GM10847 (cell line): Measurements from ENCODE around the gene CRACR2B.

ENCODE experiments used
- POLR2A ChIP-seq: IDR thresholded peaks from 2 replicates; pipeline ENCODE4 v1.6.1; 2011; ENCODE audit not compliant: insufficient read length; ENCODE audit errors: extremely low read depth

The CRACR2B gene

GRCh38 chr11:836700-837099 lies 9.0 kb downstream of the CRACR2B start:
- no peak for TF ChIP-seq POLR2A

GRCh38 chr11:837189-837989 lies 9.7 kb downstream of the CRACR2B start:
- TF ChIP-seq POLR2A: no peak

DNA sequence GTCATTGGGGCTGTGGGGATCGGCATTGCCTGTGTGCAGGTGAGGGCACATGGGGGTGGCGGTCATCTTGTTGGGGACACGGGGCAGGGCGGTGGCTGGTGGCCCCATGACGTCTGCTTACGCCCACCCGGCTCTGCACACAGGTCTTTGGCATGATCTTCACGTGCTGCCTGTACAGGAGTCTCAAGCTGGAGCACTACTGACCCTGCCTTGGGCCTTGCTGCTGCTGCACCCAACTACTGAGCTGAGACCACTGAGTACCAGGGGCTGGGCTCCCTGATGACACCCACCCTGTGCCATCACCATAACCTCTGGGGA lies 10.2 kb downstream of the CRACR2B start:
- TF ChIP-seq POLR2A: no peak

DNA sequence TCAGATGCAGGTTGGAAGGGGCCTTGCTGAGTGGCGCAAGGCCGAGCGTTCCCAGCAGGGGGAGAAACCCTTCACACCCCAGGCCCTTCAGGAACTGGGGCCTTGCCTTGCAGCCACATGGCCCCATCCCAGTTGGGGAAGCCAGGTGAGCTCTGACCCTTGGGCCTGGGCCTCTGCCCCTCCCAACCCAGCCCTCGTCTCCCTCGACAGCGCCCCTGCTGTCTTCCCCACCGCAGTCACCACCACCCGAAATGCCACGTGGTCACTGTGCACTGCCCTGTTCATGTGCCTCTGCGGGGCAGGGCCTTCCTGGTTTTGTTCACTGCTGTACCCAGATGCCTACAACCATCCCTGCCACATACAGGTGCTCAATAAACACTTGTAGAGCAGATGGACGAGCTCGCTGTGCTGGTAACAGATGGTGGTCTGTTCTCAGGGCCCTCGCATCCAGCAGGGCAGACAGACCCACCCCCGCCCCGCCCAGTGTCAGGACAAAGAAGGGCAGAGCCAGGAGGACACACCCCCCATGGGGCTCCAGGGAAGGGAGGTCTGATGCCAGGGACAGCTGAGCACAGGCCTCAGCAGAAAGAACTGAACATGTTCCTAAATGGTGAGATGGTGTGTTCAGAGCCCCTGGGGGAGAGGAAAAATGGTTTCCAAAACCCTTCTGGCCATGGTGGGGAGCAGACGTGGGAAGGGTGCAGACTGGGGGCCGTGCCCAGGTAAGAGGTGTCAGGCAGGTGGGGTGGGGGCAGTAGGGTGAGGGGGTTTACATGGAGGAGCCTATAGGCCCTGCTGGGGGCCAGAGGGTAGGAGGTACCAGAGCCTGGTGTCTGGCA lies 10.9 kb downstream of the CRACR2B start:
- TF ChIP-seq POLR2A: no peak

- no peak for TF ChIP-seq POLR2A
Measured at GRCh38 chr11:839280-839623, 11.5 kb downstream of the CRACR2B start.

DNA sequence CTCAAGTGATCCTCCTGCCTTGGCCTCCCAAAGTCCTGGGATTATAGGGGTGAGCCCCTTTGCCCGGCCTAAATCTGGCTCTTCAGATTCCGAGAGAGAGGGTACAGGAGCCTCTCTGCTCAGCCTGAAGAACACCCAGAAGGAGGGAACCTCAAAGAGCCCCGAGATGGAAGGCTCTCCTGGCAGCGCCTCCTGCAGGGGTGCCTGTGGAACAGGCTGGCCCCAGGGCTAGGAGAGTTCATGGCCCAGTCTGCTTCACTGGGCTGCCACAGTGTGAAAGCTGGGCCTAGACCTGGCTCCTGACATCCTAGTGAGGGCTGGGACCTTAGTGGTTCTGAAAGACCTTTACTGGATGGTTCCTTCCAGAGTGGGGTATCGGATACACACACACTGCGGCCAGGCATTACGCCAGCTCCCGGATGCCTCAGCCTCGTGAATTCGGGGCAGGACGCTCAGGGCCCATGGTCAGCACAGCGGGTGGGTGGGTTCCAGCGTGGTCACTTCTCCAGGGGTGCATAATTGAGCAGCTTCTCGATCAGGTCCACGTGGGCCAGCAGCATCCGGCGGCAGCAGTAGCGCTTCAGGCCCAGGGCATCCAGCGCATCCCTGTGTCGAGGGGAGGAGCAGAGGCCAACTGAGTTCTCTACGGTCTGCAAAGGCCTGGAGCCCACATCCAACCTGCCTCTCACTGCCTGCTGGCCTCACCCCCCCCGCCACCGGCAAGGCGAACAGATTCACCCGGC lies 12.3 kb downstream of the CRACR2B start:
- TF ChIP-seq POLR2A: no peak

- TF ChIP-seq POLR2A: no peak
Measured at GRCh38 chr11:841981-842369, 14.3 kb downstream of the CRACR2B start.

DNA sequence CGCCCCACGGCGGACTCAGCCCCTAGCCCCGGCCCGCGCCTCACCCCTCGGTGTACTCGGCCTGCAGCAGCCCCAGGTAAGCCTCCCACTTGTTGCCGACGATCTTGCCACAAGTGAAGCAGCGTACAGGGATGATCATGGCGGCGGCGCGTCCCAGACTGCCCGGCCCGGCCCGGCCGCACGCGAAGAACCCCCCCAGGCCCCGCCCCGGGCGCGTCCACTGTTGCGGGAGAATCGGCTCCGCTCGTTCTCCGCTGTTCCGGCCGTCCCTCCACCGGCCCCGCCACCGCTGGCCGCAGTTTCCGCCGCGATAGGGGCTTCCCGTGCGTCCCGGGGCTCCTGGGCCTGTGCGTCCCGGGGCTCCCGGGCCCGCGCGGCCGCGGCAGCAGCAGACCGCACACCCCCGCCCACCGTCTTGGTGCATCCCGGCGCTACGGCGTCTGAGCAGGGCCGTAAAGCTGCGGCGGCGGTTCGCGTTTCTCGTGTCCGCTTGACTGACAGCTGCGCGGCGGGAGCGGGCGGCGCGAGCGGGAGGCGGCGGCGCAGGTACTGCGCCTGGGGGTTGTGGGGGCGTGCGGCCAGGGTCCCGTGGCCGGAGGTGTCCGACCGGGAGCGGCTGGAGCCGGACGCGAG lies 14.8 kb downstream of the CRACR2B start, which contains the start of the genes POLR2L and TSPAN4:
POLR2L (minus strand) TSS at position 160 of the 633 bp plus-strand sequence; CDS start at position 139, 21 bp downstream.
TSPAN4 (plus strand) TSS at position 483 of the 633 bp plus-strand sequence. CDS start 7,453 bp downstream, outside the sequence.
- TF ChIP-seq POLR2A: peak; percentile 99

DNA sequence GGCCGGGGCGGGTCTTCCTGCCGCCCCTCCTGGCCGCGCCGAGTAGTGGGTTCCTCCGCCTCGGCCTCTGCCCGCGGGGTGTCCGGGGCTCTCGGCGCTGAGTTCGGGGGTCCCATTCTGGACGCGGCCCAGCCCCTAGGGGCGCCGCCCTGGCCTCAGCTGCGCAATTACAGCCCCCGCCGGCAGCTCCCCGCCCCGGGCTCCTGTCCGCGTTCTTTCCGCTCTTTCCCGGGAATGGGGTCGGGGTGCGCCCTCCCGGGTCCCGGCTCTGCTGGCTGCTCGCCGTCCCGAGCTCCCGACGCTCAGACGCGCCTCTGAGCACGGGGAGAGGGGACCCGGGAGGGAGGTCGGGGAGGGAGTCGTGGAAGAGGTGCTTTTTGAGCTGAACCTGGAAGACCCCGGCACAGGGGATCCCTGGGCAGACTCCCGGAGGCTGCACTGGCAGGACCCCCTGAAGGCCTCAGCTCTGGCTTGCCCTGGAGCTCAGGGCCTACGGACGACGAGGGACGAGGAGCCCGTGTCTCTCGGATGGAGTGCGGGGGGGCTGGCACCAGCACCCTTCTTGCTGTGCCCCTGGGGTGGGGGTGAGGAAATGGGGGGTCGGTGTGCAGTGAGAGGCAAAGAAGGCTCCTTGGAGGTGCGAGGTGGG lies 15.5 kb downstream of the CRACR2B start:
- TF ChIP-seq POLR2A: no peak

DNA sequence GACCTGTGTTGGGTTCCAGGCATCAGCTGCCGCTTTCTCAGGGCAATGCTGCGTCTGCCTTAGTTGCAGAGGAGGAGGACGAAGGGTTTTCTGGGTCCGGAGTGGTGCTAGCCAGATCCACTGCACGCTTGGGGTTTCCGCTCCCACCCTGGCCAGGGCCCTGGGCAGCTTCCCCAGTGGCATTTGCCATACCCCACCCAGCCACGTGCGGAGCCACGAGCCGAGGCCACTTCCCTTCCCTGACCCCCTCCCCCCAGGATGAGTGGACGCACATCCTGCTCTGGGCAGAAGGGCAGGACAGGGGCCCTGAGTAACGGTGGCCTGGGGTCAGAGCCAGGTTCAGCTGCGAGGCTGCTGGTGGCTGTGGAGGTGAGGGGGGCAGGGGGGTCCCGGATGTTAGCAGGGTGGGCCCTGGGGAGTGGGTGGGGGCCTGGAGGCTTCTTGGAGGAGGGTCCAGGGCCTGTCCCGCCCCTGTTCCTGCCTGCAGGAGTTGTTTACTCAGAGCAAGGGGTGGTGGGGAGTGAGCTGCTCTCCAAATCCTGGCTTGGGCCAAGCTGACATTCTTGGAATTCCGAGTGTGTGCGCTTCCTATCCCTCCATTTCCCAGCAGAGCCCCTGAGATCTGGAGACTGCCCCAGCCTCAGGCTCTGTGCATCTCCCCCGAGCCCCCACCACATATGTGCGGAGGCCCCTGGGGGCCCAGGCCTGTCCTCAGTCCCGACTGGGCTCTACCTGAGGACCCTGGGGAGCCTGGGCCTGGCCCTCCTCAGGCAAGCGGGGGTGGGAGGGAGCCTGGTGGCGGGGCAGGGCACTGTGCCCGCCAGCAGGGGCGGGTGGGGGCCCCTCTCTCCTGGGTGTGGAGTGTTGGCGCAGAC lies 16.3 kb downstream of the CRACR2B start:
- no peak for TF ChIP-seq POLR2A

GRCh38 chr11:844693-845644 lies 17.2 kb downstream of the CRACR2B start:
- TF ChIP-seq POLR2A: no peak

DNA sequence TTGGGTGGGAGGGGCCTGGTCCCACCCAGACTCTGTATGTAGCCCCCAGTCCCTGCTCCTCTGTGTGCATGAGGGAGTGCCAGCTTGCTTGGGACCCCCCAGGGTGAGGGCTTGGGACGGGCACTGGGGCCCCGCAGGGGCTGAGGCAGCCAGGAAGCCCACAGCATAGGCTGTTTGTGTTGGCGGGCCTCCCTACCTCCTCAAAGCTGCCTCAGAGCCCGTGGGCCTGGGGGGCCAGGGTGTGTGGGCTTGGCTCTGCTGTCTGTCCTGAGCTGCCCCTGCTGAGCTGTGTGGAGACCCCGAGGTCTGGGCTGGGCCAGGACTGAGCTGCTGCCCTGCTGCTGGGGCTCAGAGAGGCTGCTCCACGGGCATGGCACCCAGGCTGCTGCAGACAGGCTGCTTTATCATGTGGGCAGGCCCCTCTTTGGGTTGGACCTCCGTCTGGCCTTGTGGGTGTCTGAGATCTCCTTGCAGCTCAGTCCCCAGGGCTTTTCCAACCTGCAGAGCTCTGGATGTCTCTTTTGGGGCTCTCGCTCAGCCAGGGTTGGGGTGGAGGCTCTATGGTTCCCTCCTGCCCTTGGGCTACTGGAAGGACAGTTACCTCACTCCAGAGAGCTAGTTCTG lies 18.3 kb downstream of the CRACR2B start:
- TF ChIP-seq POLR2A: no peak
